ENCODE measurements around the gene SETD1B. TPM values are rescaled to one million over a fixed set of nuclear protein-coding genes. Genes with fewer than 3 reads are reported as not detected.

The SETD1B gene
- polyA plus RNA-seq, 1 experiment, result 1.1 TPM

DNA sequence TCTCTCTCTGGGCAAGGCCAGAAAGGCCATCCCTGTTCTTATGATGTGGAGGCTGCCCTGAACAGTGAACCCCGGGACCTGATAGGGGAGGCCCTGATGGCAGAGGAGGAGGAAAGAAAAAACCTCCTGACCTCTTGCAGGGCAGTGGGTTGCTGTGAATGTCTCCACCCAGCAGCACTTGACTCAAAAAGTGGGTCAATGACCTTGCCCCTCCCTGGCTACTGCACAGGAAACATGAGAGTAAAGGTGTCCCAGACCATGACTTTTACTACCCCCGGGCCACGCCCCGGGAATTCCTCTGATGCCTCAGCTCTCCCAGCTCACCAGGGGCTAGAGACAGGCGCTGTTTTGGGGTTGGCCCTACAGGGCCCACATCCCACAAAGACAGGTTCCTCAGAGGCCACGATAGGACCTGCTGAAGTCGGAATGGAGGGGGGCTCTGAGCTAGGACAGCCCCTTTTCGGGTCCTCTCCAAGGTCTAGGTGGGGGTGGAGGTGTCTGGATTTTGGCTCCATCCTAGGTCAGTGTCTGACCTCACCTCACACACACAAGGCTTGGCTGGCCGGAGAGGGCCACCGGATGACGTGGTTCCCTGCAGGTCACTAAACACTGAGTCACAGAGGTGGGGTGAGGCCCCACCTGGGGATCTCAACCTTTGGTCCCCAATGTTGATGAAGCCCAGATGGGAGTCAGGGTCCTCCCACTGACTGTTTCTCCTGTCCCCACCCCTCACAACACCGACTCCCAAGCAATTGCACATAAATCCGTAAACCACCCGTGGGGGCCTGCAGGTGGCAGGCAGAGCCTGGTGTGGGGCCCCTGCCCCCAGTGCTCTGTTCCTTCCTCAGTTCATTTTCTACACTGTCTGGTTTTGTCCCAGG is 11.9 kb upstream of the SETD1B start:
- TF ChIP-seq, protein P1, sequence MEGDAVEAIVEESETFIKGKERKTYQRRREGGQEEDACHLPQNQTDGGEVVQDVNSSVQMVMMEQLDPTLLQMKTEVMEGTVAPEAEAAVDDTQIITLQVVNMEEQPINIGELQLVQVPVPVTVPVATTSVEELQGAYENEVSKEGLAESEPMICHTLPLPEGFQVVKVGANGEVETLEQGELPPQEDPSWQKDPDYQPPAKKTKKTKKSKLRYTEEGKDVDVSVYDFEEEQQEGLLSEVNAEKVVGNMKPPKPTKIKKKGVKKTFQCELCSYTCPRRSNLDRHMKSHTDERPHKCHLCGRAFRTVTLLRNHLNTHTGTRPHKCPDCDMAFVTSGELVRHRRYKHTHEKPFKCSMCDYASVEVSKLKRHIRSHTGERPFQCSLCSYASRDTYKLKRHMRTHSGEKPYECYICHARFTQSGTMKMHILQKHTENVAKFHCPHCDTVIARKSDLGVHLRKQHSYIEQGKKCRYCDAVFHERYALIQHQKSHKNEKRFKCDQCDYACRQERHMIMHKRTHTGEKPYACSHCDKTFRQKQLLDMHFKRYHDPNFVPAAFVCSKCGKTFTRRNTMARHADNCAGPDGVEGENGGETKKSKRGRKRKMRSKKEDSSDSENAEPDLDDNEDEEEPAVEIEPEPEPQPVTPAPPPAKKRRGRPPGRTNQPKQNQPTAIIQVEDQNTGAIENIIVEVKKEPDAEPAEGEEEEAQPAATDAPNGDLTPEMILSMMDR (IDR thresholded peaks at IDR 0.05; ENCODE audit: low read depth, low read length), result no peak
- Histone ChIP-seq H3K27me3 (ENCODE audit: control insufficient read depth, insufficient read depth, low read length) (no peaks in the 10 kb centered on the region), H3K9me3 (ENCODE audit: control insufficient read depth, insufficient read depth, low read length) (no peaks in the 10 kb centered on the region; the same call in 1 of the 2 replicates), H3K27ac (ENCODE audit: low read depth, low read length) (peak overlapping the region; percentile 11), H3K4me3 (ENCODE audit: low read depth, low read length) (no peak overlapping the region)
- ChIA-PET CTCF (no interaction called here), POLR2A (no interaction called here)
- no peak for DNase-seq (ENCODE audit: low read depth, low spot score)

DNA sequence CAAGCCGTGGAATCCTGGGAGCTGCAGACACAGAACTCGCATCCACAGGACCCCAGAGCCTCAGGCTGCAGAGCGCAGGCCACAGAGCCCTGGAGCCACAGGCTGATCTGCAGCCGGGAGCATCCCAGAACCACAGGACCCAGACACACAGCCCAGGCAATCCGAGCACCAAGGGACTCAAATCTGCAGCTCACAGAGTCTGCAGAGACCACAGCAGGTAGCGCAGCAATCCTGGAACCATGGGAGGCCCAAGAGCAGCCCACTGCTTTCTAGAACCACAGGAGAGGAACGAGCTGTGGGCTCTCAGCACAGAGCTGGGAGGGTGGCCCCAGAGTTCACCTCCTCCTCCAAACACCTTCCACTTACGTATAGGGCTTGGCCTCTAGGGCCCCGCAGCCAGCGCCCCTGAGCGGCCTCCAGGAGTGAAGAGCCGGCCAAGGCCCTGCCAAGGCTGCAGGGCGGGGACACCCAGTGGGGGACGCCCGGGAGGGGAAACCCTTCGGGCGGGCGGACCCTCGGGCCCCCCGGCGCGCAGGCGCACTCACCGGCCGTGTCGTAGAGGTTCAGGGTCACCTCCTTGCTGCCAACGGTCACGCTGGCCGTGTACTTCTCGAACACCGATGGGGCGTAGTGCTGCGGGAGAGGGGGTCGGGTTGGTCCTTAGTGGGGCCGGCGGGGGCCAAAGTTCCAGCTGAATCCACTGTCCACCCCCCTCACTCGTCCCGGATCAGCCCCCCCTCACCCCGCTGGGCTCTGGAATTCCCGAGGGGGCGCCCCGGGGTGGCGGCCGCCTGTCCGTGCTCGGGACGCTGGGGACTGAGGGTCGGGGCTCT is 11.0 kb upstream of the SETD1B start:
- no peaks in the 10 kb centered on the region for H3K27me3 ChIP-seq (ENCODE audit: control insufficient read depth, insufficient read depth, low read length)
- peak overlapping the region; percentile 65 for H3K4me3 ChIP-seq (ENCODE audit: low read depth, low read length)
- H3K9me3 ChIP-seq (ENCODE audit: control insufficient read depth, insufficient read depth, low read length), result no peaks in the 10 kb centered on the region; the same call in 1 of the 2 replicates
- DNase-seq (ENCODE audit: low read depth, low spot score), result no peak
- ChIA-PET CTCF (interaction anchor here (0.6 to 7.0 kb wide), 24 partner anchors 8 to 728 kb away, joined by 3 to 143 read pairs (median 12); partner anchors contain the start of genes PSMD9 and TMEM120B), POLR2A (interaction anchor here (1.6 to 4.4 kb wide), 3 partner anchors 18 to 256 kb away, joined by 7 to 52 read pairs (median 11); partner anchors contain the start of gene PSMD9)
- TF ChIP-seq, protein P1 (IDR thresholded peaks at IDR 0.05; ENCODE audit: low read depth, low read length), result no peak
- H3K27ac ChIP-seq (ENCODE audit: low read depth, low read length), result peak overlapping the region; percentile 11

DNA sequence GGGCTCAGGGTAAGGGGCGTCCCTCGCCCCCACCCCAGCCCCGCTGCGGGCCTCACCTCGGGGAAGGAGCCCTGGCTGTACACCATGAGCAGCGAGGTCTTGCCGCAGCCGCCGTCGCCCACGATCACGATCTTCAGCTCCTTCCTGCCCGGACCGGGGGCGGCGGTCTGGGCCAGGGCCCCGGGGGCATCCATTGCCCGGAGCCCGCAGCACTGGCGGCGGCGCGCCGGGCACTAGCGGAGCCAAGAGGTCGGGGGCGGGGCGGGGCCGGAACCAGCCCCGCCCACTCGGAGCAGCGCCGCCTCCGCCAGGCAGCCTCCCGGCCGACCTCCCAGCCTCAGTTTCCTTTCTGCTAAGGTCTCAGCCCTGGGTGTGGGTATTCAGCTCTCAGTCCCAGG is 10.4 kb upstream of the SETD1B start, which contains the start of gene RHOF:
Gene RHOF (minus strand): TSS at position 249 of the 398 bp plus-strand sequence. CDS start 55 bp downstream, at position 194.
- H3K27ac ChIP-seq (ENCODE audit: low read depth, low read length), result peak within 1 kb of the TSS; percentile 89
- TF ChIP-seq, protein P1 (IDR thresholded peaks at IDR 0.05; ENCODE audit: low read depth, low read length), result no peak
- POLR2A ChIA-PET, result interaction anchor here (0.6 to 4.4 kb wide), 7 partner anchors 9 to 257 kb away, joined by 3 to 52 read pairs (median 7); partner anchors contain the start of gene PSMD9
- no peak for DNase-seq (ENCODE audit: low read depth, low spot score)
- H3K4me3 ChIP-seq (ENCODE audit: low read depth, low read length), result peak within 1 kb of the TSS; percentile 65
- no peaks in the 10 kb centered on the region for H3K27me3 ChIP-seq (ENCODE audit: control insufficient read depth, insufficient read depth, low read length)
- CTCF ChIA-PET, result interaction anchor here (0.6 to 7.0 kb wide), 38 partner anchors 8 to 727 kb away, joined by 3 to 143 read pairs (median 9); partner anchors contain the start of genes PSMD9 and TMEM120B
- H3K9me3 ChIP-seq (ENCODE audit: control insufficient read depth, insufficient read depth, low read length), result no peaks in the 10 kb centered on the region; the same call in 1 of the 2 replicates

DNA sequence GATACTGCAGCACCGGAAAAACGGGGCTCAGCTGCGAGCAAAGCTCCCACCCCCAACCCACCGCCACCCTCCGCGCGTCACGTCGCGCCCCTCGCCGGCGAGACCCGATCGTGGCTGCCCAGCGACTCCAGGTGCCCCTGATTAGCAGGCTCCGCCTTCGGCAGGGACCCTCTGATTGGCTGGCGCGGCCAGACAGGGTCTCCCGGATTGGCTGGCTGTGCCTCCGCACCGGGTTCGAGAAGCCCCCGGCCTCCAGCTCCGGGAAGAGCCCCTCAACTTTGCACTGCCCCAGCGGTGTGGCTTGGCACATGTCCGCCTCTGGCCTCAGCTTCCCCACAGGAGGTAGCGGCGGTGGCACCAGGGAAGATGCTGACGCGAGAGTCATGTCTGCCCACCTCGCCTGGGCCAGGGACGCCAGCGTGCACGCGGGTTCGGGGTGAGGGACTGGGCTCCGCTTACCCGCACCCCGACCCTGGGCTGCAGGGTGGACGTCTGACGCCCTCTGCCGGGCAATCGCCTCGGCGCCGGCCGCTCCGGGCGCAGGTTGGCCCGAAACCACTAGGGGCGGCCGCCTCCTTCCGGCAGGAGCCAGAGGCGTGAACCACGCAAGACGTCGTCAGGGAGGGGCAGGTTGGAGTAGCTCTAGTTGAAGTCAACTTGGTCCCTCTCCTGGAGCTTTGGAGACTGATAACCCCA is 9.8 kb upstream of the SETD1B start:
- Histone ChIP-seq H3K27ac (ENCODE audit: low read depth, low read length) (peak overlapping the region; percentile 89), H3K27me3 (ENCODE audit: control insufficient read depth, insufficient read depth, low read length) (no peaks in the 10 kb centered on the region), H3K4me3 (ENCODE audit: low read depth, low read length) (peak overlapping the region; percentile 65), H3K9me3 (ENCODE audit: control insufficient read depth, insufficient read depth, low read length) (no peaks in the 10 kb centered on the region; the same call in 1 of the 2 replicates)
- DNase-seq (ENCODE audit: low read depth, low spot score), result peak; percentile 77
- TF ChIP-seq, protein P1 (IDR thresholded peaks at IDR 0.05; ENCODE audit: low read depth, low read length), result peak; percentile 100
- CTCF ChIA-PET, result interaction anchor here (0.6 to 7.0 kb wide), 62 partner anchors 8 to 417 kb away, joined by 3 to 143 read pairs (median 6); partner anchors contain the start of genes HPD, PSMD9 and TMEM120B
- POLR2A ChIA-PET, result interaction anchor here (0.5 to 4.4 kb wide), 16 partner anchors 9 to 257 kb away, joined by 3 to 52 read pairs (median 4); partner anchors contain the start of gene PSMD9
